ENCODE data around the gene KCNN2.

KCNN2 gene

DNA sequence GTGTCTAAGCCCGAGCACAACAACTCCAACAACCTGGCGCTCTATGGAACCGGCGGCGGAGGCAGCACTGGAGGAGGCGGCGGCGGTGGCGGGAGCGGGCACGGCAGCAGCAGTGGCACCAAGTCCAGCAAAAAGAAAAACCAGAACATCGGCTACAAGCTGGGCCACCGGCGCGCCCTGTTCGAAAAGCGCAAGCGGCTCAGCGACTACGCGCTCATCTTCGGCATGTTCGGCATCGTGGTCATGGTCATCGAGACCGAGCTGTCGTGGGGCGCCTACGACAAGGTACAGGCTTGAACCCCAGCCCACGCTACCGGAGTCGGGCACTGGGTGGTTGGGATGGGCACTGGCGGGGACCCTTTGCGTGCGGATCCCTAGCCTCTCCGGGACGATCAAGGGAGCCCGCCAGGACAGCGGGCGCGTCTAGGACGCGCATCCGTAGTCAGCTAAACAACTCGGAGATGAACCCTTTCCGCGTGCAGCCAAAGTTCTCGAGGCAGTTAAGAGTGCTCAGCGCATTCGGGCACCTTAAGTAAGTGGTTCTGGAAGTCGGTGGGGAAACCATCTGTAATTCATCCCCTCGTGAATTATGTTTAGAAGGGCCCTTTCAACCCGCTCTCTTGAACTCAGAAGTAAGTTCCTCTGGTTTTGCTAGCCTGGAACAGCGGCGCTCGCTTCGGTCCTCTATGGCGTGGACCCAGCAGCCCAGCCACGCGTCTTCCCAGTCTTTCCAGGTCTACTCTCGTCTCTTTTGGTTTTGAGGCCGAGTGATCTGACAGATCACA is 1.3 kb downstream of the KCNN2 start:
- no peak for DNase-seq

GRCh38 chr5:114363837-114364236 is 2.0 kb downstream of the KCNN2 start:
- no peak for DNase-seq

DNA sequence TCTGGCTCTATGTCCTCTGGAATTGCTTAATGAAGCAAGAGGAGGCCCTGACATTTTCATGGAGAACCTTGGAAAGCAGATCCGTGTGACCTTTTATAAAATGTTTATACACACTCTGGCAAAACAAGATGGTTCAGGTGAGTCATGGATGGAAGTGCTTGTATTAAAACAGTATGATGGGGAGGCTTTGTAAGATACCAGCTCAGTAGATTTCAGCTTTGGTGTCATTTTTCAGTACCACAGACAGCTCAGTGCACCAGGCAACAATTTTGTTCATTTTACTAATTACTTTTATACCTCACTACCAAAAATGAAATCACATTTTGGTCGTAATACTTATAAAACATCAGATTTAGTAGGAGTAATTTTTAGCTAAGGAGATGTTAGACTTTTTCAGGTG is 5.2 kb downstream of the KCNN2 start:
- no peak for DNase-seq

GRCh38 chr5:114369680-114370417 is 8.0 kb downstream of the KCNN2 start:
- no peak for DNase-seq

- no peak for DNase-seq
These were observed 15.4 kb downstream of the KCNN2 start for GRCh38 chr5:114377050-114377844.

DNA sequence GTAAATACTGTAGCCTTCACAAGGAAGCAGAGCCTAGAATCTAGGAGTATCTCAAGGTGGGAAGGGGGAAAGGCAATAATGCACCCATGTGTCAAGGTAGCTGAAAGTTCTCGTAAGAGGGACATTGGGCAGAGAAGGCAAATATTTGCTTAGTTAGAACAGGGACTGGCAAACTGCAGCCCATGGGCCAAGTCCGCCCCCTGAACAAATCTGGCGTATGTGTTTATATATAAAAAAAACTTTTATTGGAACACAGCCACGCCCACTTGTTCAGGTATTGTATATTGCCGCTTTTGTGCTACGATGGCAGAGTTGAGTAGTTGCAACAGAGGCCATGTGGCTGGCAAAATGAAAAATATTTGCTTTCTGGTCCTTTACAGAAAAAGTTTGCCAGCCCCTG is 16.1 kb downstream of the KCNN2 start:
- no peak for DNase-seq

- DNase-seq = no peak
These were observed 18.9 kb downstream of the KCNN2 start for GRCh38 chr5:114380721-114381120.

DNA sequence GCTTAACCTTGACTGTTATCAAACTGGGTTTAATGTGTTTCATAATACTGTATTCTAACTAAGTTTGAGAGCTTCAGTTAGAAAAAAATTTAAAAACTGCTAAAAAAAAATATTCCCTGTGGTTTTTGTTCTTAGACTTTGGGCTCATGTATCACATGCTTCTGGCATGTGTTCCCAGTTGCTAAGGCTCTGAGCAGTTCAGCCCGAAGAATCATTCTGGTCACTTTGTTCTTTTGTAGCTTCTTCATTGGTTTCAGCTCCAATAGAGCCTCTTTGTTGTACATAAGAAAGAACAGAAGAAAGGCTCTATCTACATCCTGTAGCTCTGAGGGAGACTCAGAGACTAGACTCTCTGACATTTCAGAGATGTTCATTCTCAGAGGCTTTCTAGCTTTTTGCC is 25.6 kb downstream of the KCNN2 start:
- no peak for DNase-seq

- no peak for DNase-seq
These were observed 28.6 kb downstream of the KCNN2 start for GRCh38 chr5:114390431-114390830.

- no peak for DNase-seq
These were observed 29.5 kb downstream of the KCNN2 start for GRCh38 chr5:114391321-114391720.

GRCh38 chr5:114393159-114393558 is 31.3 kb downstream of the KCNN2 start:
- DNase-seq = no peak

- no peak for DNase-seq
These were observed 40.3 kb downstream of the KCNN2 start for GRCh38 chr5:114402206-114402605.

- no peak for DNase-seq
These were observed 45.9 kb downstream of the KCNN2 start for GRCh38 chr5:114407783-114408182.

DNA sequence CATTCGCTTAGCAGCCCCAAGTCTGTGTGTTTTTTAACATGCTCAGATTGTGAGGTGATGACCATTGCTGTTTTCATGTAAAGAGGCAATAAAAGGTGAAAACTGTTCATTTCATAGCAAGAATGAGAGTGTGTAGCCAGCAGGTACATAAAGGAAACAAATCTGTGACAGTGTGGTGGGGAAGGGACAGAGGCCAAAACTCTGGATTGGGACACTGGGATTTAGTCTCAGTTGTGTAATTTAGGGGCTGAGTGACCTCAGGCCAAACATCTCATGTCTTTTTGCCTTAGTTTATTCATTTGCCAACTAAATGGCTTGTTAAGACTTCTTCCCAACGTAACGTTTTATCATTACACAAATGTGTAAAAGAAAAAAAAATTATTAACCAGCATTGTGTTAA is 47.0 kb downstream of the KCNN2 start:
- DNase-seq = no peak

DNA sequence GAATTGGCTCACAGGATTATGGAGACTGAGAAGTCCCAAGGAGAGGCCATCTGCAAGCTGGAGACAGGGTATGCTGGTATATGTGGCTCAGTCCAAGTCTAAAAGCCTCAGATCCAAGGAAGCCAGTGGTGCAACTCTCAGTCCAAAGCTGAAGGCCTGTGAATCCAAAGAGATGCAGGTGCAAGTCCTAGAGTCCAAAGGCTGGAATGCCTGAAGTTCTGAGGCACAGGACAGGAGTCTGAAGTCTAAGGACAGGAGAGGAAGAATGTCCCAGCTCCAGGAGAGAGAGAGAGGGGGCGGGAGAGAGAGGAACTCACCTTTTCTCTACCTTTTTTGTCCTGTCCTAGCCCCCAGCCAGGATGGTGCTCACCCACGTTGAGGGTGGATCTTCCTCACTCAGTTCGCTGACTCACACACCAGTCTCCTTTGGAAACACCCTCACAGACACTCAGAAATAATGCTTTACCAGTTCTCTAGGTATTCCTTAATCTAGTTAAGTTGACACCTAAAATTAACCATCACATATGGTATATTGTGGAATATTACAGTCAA is 49.6 kb downstream of the KCNN2 start:
- DNase-seq = no peak

DNA sequence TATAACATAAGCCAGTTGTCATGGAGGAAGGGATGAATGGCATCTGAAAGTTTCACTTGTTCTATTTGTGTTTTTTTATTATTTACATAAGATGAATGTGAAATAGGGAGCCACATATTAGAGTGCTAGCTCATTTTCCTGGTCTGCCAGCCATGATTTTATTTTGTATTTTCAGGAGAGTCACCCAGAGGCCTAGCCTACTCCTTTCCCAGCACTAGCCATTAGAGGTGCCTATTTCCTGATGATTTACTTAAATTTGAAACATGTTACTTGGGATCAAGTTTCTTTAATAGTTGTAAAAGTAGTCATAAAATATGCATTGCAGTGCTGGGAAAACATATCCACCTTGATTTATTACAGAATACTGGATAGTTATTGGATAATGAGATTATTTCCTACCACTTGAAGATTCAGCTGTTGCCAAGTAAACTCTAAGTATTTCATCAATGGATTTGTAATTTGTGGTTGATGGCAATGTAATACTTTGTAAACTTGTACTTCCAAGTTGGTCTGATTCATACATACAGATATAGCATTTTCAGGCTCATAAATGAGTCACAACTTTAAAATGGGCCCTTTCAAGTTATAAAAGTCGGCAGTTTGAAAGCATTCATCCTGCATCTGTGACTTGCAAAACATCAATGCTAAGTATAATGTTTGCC is 50.8 kb downstream of the KCNN2 start:
- no peak for DNase-seq

GRCh38 chr5:114415760-114416159 is 53.9 kb downstream of the KCNN2 start:
- no peak for DNase-seq

GRCh38 chr5:114416254-114416653 is 54.4 kb downstream of the KCNN2 start:
- no peak for DNase-seq

DNA sequence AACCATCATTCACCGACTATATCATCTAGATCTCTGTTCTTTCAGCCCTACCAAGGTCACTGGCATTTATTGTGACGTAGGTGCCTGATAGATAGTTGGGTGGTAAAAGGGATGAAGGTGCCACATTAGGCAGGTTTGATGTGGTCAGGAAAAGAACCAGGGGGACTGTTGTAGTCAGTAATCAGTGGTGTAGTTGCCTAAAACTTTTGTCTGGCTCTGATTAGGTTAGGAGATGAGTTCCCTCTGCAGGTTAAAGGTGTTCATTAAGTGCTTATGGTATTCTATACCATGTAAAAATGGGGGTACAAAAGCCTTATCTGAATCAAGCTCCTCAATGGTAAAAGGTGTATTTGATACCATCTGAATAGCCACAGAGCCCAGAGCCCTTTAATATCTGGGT is 55.6 kb downstream of the KCNN2 start:
- no peak for DNase-seq

DNA sequence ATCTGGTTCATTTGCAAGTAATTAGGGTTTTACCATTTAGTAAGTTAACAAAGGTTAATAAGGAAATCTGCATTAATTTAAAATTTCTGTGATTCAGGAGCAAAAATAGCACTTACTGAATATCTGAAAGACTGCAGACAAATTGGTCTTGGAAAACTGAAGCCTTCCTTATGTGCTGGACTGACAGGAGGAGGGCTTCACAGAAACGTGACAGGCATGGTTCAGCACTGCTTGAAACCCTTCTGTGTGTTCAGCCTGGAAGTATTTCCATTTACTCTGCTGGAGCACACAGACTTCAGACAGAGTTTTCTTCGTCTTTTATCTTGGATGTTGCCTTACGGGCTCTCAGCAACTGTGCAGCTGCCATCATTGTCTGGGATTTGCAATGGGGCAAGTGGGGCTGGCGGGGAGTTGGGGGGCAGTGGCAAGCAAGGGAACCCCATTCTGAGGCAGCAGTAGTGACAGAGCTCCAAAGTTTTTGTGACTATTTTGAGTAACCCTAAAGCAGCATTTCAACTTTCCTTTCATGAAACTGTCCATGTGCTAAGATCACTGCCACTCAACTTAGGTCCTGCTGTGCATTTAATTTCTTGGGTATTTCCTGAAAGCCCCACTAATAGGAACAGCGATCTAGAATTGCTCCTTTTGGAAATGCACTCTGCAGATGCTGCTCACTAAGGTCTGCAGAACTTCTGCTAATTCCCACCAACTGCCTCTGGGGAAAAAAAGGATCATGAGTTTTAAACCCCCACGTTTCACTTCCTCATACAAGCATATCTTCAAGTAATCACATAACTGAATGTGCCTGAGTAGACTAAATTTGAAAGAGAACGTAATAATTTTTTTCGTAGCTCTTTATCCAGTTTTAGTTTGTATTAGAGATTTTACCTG is 56.6 kb downstream of the KCNN2 start:
- DNase-seq = no peak

DNA sequence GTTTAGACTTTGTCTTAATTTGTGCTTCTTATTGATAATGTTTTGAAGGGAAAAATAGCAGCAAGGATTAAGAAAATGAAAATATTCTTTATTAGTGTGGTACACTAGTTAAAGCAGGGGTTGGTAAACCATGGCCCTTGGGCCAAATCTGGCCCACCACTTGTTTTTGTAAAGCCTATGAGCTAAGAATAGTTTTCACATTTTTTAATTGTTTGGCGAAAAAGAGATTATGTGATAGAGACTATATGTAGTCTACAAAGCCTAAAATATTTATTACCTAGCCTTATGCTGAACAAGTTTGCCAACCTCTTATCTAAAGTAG is 57.2 kb downstream of the KCNN2 start:
- no peak for DNase-seq

DNA sequence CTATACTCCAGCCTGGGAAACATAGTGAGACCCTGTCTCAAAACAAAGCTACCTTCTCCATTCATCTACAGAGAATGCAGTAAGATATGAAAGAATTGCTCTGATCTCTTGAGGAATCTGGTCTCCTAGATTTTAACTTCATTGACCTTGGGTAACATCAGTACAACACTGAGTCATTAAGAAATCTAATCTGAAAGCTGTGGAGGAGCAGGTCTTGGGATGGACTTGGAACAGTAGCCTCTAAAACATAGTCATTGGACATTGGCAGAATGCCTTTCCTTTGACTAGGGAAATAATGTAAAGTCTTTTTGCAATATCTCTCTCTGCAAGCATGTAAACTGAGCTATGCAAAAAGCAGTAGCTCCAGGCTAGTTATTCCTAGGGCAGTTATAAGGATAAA is 58.1 kb downstream of the KCNN2 start:
- DNase-seq = no peak
